HL-60/S4 treated with phorbol 12-myristate 13-acetate at 8.2 ng/mL for 4 days and 3 days (cell line): ENCODE results near the gene PAPOLB.

Experiments
- in situ Hi-C: fragments of 300-500 bp; cut with MboI; formaldehyde crosslinking; loops from 2 replicates; pipeline ENCODE4 v1.15.0; 2022; ENCODE audit warnings: low sequenced_read_pairs

PAPOLB gene

GRCh38 chr7:4828720-4829383 is 33.0 kb downstream of the PAPOLB start:
- in situ Hi-C loops = loop anchor here (25.0 kb wide), 1 partner anchor 258 kb away; no protein-coding TSS in a partner anchor

GRCh38 chr7:4825081-4825480 is 36.7 kb downstream of the PAPOLB start:
- in situ Hi-C loops = loop anchor here (25.0 kb wide), 1 partner anchor 262 kb away; no protein-coding TSS in a partner anchor

DNA sequence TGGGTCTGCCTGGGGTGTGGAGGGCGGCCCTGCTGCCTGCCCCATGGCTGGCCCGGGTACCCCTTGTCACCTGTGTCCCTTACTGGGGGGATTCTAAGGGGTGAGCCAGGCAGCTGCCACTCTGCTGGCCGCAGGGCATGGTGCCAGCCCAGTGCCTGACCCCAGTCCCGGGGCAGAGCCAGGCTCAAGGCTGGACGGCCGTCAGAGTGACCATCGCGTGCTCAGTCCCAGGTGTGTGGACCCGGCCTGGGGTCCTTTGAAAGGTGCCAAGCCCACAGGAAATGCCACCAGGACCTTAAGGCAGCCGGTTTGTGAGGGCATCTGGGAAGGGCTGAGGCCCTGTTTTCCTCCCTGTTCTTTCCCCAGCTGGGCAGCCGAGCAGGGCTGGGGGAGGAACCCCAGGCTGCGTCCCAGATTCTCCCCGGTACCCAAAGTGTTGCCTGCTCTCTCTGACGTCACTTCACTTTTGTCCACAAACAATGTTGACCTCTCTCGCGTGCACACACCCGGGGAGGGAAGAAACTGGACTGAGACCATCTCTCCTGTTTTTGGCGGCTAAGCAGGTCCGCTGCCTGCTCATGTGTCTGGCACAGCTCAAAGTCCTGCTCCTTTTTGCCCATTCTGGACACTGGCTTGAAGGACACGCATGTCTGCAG is 37.6 kb downstream of the PAPOLB start:
- in situ Hi-C loops = no loop called here

DNA sequence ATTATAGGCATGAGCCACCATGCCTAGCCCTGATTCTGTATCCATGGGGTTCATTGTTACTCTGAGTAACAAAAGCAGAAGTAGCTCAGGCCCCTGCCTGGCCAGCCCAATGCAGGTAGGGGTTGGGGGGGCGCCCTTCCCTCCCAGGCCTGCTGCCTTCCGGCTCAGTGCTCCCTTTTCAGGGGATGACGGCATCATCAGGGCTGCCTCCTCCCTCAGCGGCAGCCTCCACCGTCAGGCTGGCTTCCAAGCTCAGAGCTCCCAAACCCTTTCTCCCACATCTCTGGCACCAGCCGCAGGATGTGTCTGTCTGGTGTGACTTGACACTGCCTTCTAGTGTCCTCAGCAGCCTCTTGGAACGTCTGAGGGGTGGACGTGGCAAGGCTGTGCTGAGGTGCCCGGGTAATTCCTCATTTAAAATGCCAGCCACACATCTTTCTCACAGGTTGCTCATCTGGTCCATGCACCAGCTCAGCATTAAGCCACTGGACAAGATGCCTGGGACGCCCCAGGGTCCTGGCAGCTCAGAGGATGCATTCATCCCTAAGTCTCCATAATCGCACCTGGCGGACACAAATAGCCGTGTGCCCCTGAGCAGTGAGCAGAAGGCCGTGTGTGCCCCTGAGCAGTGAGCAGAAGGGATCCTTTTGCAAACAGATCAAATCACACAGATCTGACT is 38.2 kb downstream of the PAPOLB start:
- in situ Hi-C loops = no loop called here

DNA sequence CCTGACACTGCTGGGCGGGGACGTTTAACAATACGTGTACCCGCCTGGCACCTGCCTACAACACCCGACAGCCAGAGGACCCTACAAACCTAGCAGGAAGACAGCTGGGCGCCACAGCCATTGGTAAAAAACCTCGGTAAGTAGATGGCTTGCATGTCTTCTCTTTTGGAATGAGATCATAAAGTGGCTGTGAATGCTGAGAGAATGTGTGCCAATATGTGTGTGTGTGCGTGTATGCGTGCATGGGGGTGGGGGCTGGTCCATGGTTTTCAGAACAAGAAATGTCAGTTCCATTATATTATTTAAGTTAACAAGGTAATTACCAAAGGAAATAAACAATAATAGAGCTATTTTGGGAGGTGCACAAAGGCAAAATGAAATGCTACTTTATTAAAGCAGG is 39.2 kb downstream of the PAPOLB start:
- in situ Hi-C loops = no loop called here

- in situ Hi-C loops = no loop called here
These were observed 40.8 kb downstream of the PAPOLB start for GRCh38 chr7:4820967-4821471.

GRCh38 chr7:4820405-4820966 is 41.3 kb downstream of the PAPOLB start:
- in situ Hi-C loops = no loop called here

DNA sequence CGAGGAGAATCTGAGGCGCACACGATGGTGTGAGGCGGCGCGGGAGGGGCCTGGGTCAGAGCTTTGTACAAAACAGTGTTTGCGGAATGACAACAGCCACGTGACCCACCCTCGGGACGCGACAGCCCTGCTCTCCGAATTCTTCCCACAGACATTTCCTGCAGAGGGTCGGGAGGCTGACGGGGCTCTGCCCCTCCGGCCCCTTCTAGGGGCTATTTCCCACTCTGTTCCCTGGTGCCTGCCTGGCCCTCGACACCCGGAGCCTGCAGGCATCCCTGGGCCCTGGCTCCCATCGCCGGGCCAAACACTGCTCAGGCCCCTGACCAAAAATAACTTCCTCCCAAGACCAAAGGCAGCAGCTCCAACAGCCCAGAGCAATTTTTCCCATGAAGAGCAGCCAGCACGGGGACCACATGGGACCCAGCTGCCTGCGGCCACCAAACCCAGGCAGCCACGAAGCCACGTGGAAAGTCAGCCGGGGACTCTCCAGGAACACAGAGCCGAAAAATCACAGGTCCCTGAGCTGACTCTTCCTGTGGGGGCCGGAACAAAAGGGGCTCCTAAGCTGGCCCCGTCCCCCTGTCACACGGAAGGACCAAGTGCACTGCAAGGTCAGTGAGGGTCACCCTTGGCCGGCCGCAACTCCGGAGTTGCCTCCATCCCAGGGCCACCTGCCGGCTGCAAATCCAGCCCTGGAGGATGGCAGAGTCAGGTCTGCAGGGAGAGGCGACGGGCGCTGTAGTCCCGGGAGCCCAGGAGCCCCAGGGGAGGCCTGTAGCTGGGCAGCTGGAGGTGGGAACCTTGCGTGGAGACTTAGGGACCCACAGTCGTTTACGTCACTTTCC is 42.0 kb downstream of the PAPOLB start:
- in situ Hi-C loops = no loop called here

GRCh38 chr7:4818000-4818794 is 43.6 kb downstream of the PAPOLB start:
- in situ Hi-C loops = no loop called here

DNA sequence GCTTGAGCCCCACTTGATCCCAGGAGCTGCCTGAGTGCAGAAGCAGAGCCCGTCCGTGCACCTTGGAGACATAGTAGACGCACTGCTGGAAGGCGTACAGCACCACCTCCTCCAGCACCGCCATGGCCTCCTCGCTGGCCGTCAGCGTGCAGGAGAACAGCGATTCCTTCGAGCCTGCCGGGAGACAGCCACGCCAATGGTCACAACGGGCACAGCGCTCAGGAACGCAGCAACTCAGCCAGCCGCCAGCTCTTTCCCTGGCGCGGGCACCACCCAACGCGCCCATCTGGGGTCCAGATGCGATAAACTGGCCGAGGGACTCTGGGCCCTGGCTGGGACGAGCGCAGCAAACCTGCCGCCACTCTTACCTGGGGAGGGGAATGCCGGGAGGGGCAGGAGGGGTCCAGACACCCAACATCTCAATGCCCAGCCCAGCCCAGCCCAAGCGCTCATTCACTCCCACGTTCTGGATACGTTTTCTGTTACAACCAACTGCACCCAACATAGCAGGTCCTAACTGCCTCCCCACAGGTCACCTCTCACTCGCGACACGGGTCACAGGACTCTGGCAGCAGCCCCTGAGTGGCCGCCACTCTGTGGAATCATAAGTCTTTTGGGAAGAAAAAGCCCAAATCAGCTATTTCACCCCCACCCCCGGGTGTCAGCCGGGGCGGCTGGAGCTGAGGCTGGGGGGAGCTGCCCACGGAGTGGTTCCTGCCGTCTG is 44.5 kb downstream of the PAPOLB start:
- in situ Hi-C loops = no loop called here

DNA sequence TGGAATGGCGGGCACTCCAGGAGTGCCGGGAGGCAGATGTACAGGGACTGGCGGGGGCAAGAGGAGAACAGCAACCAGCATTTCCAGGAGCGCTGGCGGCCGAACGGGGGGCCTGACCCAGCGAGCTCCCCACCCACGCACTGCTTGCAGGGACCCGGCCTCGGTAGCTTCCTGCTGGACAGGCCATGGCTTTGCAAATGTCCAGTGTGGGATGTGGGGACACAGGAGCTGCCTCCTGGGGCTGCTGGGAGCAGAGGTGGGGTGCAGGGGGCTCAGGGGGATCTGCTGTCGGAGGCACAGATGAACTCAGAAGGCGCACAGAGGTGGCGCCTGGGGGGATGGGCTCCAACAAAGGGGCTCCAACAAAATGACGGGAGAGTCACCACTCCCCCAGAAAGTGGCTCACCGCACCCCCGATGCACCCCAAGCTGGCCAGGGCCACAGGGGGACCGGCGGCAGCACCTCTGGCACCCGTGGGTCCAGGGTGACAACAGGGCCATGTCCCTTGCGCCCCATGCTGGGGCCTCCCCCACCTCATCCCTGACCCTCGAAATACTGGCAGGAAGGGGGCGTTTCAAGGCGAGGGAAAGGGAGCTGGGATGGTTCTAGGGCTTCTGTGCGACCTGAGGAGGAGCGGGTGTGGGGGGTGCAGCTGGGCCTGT is 45.3 kb downstream of the PAPOLB start:
- in situ Hi-C loops = no loop called here

- in situ Hi-C loops = no loop called here
These were observed 46.0 kb downstream of the PAPOLB start for GRCh38 chr7:4815609-4816418.

- in situ Hi-C loops = no loop called here
These were observed 46.7 kb downstream of the PAPOLB start for GRCh38 chr7:4815121-4815520.

GRCh38 chr7:4814433-4814832 is 47.4 kb downstream of the PAPOLB start:
- in situ Hi-C loops = no loop called here

DNA sequence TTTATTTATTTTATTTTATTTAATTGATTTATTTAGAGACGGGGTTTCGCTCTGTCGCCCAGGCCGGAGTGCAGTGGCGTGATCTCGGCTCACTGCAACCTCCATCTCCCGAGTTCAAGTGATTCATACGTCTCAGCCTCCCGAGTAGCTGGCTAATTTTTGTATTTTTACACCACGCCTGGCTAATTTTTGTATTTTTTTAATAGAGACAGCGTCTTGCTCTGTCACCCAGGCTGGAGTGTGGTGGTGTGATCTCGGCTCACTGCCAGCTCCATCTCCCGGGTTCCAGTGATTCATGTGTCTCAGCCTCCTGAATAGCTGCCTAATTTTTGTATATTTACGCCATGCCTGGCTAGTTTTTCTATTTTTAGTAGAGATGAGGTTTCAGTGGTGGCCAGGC is 52.2 kb downstream of the PAPOLB start:
- in situ Hi-C loops = no loop called here

- in situ Hi-C loops = no loop called here
These were observed 52.7 kb downstream of the PAPOLB start for GRCh38 chr7:4809091-4809591.

- in situ Hi-C loops = no loop called here
These were observed 53.3 kb downstream of the PAPOLB start for GRCh38 chr7:4808565-4808964.

- in situ Hi-C loops = no loop called here
These were observed 53.8 kb downstream of the PAPOLB start for GRCh38 chr7:4808026-4808425.
